Testis (tissue), 3 donors: Measurements from ENCODE around the gene CBLB. TPM values are rescaled to one million over a fixed set of nuclear protein-coding genes. Genes with fewer than 3 reads are reported as not detected.

ENCODE experiments used
- DNase-seq: peaks from one replicate; pipeline ENCODE4 v3.0.0-alpha.2; 2019
- H3K27ac ChIP-seq, 2 donors: fragments of 200-600 bp; sonication (generic); one replicate each; pipeline ENCODE4 v1.5.1; 2019
- H3K27me3 ChIP-seq: fragments of 200-600 bp; sonication (generic); one replicate; pipeline ENCODE4 v1.5.1; 2019
- H3K36me3 ChIP-seq: fragments of 200-600 bp; sonication (generic); one replicate; pipeline ENCODE4 v1.5.1; 2017; ENCODE audit warnings: low read depth; ENCODE audit errors: missing control alignments
- H3K4me1 ChIP-seq: fragments of 200-600 bp; sonication (generic); one replicate; pipeline ENCODE4 v1.5.1; 2019
- H3K4me3 ChIP-seq, 2 donors: fragments of 200-600 bp; sonication (generic); one replicate each; pipeline ENCODE4 v1.5.1; 2017 to 2019
- H3K9me3 ChIP-seq: fragments of 200-600 bp; sonication (generic); one replicate; pipeline ENCODE4 v1.5.1; 2017
- POLR2A ChIP-seq: fragments of 450-650 bp; IDR thresholded peaks from one replicate; pipeline ENCODE4 v1.6.1; 2017; ENCODE audit warnings: antibody characterized with exemption, mild to moderate bottlenecking, moderate library complexity
- WGBS, 2 donors: methylation state at CpG; one replicate each; pipeline ENCODE4 v1.1.5; 2018; 5-methylcytosine and 5-hydroxymethylcytosine counted together
- intact Hi-C: fragments of 100-400 bp; cut with DNase I; formaldehyde crosslinking; loops from one replicate; pipeline ENCODE4 v1.15.1; 2023; ENCODE audit warnings: low total_unique reads
- polyA plus RNA-seq: library from polyadenylated mRNA; stranded (reverse); fragments of 350-450 nt; fragmentation: Illumina TruSeq; extraction: RNeasy Lipid Tissue Mini Kit (QIAGEN cat#74804); gene quantifications from one replicate; pipeline ENCODE4 v1.2.3, GENCODE V29; 2014; ENCODE audit warnings: low read depth, low replicate concordance; ENCODE audit not compliant: insufficient read depth
- total RNA-seq, 2 donors: library from RNA; depleted of rRNA; stranded (reverse); fragments of >200 nt; gene quantifications; one replicate each; pipeline ENCODE4 v1.2.3, GENCODE V29; 2016
- TF ChIP-seq, protein P1 (sequence below), 3 experiments: fragments of 450-650 bp in 2 of 3; fragments of 200-600 bp in 1 of 3; sonication (generic) in 1 of 3; IDR thresholded peaks; one replicate each; pipeline ENCODE4 v1.5.1; 2016 to 2019; ENCODE audit warnings: antibody characterized with exemption in 3 of 3, mild to moderate bottlenecking in 2 of 3, moderate library complexity in 1 of 3

Gene CBLB
- total and polyA plus RNA-seq, 3 donors from 2014 or later = 33.0 to 73.6 (median 65.9) TPM

DNA sequence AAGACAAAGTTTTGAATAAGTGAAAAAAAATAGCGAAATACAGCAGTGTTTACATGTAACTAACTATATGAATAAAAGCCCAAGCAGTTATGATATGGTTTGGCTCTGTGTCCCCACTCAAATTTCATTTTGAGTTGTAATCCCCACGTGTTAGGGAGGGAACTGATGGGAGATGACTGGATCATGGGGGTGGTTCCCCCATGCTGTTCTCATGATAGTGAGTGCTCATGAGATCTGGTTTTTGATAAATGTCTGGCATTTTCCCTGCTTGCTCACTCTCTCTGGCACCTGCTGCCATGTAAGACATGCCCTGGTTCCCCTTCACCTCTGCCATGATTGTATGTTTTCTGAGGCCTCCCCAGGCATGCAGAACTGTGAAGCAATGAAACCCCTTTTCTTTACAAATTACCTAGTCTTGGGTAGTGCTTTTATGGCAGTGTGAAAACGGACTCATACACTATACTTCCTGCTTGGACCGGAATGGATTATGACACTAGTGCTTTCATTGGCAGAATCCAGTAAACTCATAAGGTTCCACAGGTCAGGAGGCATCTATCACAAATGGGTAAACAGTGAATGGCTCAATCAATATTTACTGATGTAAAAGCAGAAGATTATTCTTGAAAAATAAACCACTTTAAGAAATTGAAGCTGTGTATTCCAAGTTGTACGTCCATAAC is 192.1 kb downstream of the CBLB start:
- Histone ChIP-seq H3K9me3 (no peaks in the 10 kb centered on the region), H3K27ac (no peak overlapping the region), H3K4me1 (peaks cover 3% of the 10 kb centered on the region), H3K4me3 (no peak overlapping the region), H3K36me3 (no peaks in the 10 kb centered on the region), H3K27me3 (no peaks in the 10 kb centered on the region)
- no peak for DNase-seq
- 80 to 83% methylated on average over 5 of the region's 5 CpGs for WGBS, 2 donors
- TF ChIP-seq, protein P1, sequence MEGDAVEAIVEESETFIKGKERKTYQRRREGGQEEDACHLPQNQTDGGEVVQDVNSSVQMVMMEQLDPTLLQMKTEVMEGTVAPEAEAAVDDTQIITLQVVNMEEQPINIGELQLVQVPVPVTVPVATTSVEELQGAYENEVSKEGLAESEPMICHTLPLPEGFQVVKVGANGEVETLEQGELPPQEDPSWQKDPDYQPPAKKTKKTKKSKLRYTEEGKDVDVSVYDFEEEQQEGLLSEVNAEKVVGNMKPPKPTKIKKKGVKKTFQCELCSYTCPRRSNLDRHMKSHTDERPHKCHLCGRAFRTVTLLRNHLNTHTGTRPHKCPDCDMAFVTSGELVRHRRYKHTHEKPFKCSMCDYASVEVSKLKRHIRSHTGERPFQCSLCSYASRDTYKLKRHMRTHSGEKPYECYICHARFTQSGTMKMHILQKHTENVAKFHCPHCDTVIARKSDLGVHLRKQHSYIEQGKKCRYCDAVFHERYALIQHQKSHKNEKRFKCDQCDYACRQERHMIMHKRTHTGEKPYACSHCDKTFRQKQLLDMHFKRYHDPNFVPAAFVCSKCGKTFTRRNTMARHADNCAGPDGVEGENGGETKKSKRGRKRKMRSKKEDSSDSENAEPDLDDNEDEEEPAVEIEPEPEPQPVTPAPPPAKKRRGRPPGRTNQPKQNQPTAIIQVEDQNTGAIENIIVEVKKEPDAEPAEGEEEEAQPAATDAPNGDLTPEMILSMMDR (IDR thresholded peaks at IDR 0.05) = no peak
- no peak for TF ChIP-seq POLR2A
- intact Hi-C loops = no loop called here

DNA sequence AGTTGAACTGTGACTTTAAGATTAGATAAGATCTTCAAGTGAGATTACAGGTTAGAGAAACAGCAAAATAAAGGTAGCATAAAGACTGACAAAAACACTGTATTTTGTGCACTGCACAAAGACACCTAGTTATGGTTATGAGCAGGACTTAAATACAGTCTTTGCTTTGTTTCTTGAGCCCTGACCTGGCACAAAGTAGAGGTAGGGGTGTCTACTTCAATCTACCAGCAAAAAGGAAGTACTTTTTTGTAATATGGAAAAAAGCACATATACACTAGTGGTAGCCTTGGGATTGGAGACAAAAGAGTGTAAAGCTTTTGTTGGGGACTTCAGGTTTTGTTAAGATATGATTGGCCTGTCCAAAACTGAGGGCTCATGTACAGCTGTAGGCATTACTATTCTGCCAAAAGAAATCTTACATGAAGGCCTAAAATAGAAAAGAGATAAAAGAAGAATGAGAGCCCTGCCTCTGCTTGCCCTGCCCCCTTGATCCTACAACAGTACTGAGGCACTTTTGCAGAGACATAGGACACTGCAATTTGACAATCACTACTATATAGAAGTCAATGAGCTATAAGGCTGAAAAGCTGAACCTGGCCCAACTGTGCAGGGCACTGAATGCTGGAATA is 194.3 kb downstream of the CBLB start:
- Histone ChIP-seq H3K27me3 (no peaks in the 10 kb centered on the region), H3K4me1 (peaks cover 3% of the 10 kb centered on the region), H3K4me3 (no peak overlapping the region), H3K9me3 (no peaks in the 10 kb centered on the region), H3K27ac (no peak overlapping the region), H3K36me3 (no peaks in the 10 kb centered on the region)
- intact Hi-C loops = no loop called here
- DNase-seq = peak; percentile 30
- no peak for TF ChIP-seq POLR2A
- TF ChIP-seq, protein P1 (IDR thresholded peaks at IDR 0.05) = no peak

DNA sequence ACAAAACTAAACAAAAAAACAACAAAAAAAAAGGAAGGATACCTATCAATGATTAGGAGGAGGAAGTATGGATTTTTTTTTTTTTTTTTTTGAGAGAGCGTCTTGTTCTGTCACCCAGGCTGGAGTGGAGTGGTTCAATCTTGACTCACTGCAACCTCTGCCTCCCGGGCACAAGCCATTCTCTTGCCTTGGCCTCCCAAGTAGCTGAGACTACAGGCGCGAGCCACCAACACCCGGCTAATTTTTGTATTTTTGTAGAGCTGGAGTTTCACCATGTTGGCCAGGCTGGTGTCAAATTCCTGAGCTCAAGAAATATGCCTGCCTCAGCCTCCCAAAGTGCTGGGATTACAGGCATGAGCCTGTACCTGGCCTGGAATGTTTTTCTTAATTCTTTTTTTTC is 195.8 kb downstream of the CBLB start:
- Histone ChIP-seq H3K4me3 (no peak overlapping the region), H3K27me3 (no peaks in the 10 kb centered on the region), H3K36me3 (no peaks in the 10 kb centered on the region), H3K27ac (no peak overlapping the region), H3K4me1 (peaks cover 3% of the 10 kb centered on the region), H3K9me3 (no peaks in the 10 kb centered on the region)
- WGBS, 2 donors = 89 to 93% methylated on average over 5 of the region's 5 CpGs
- DNase-seq = no peak
- TF ChIP-seq, protein P1 (IDR thresholded peaks at IDR 0.05) = no peak
- no peak for TF ChIP-seq POLR2A
- intact Hi-C loops = no loop called here

DNA sequence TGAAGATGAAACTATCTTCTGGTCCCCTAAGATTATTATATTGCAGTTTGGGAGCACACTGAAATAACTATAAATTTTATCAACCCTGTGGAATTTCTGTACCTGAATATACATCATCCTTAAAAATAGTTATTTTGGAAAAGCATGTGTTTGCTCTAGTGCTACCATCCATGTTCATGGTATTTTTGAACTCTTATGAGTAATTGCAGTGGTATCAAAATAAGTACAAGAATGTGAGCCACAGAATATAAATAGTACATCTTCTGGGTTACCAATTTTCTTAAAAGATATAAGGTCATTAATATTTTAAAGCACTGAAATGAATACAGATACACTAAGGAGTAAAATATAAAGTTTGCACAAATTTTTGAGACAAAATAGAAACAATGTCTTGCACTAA is 206.5 kb downstream of the CBLB start:
- no peak for TF ChIP-seq POLR2A
- TF ChIP-seq, protein P1 (IDR thresholded peaks at IDR 0.05) = no peak
- H3K36me3 ChIP-seq = no peaks in the 10 kb centered on the region
- H3K27ac ChIP-seq = no peak overlapping the region
- intact Hi-C loops = no loop called here
- no peaks in the 10 kb centered on the region for H3K4me1 ChIP-seq
- no peaks in the 10 kb centered on the region for H3K27me3 ChIP-seq
- no peak overlapping the region for H3K4me3 ChIP-seq
- H3K9me3 ChIP-seq = no peaks in the 10 kb centered on the region
- DNase-seq = no peak

DNA sequence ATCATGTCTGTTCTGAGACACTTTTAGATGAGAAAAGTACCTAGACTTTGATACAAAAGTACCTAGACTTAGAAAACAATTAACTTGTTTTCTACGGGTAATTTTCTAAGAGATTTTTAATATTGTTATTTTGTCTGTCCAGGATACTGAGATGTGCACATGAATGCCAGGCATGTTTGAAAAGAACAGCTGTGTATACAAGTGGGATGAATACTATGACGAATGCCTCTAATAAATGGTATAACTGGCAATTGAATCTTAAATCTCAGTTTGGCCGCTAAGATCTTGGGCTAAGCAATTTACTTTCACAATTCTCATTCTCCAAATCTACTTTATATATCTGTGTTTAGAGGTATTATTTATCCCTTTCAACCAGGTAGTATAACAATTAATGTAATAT is 207.4 kb downstream of the CBLB start:
- intact Hi-C loops = no loop called here
- WGBS, 2 donors = 87 to 88% methylated on average over 3 of the region's 3 CpGs
- Histone ChIP-seq H3K36me3 (no peaks in the 10 kb centered on the region), H3K9me3 (no peaks in the 10 kb centered on the region), H3K27ac (no peak overlapping the region), H3K4me1 (no peaks in the 10 kb centered on the region), H3K27me3 (no peaks in the 10 kb centered on the region), H3K4me3 (no peak overlapping the region)
- no peak for DNase-seq
- TF ChIP-seq, protein P1 (IDR thresholded peaks at IDR 0.05) = no peak
- no peak for TF ChIP-seq POLR2A
